Body of pancreas (tissue), 4 donors: ENCODE measurements around the gene PLD1.

ENCODE experiments used
- POLR2A ChIP-seq, 3 donors: fragments of 450-650 bp; IDR thresholded peaks; one replicate each; pipeline ENCODE4 v1.6.1; 2016; ENCODE audit warnings: antibody characterized with exemption in 3 of 3, mild to moderate bottlenecking in 2 of 3
- TF ChIP-seq, protein P1 (sequence below), 7 experiments: fragments of 450-650 bp in 4 of 7; fragments of 200-600 bp in 3 of 7; sonication (generic) in 3 of 7; IDR thresholded peaks; one replicate each; pipeline ENCODE4 v1.5.1; 2016 to 2019; ENCODE audit warnings: antibody characterized with exemption in 7 of 7

DNA sequence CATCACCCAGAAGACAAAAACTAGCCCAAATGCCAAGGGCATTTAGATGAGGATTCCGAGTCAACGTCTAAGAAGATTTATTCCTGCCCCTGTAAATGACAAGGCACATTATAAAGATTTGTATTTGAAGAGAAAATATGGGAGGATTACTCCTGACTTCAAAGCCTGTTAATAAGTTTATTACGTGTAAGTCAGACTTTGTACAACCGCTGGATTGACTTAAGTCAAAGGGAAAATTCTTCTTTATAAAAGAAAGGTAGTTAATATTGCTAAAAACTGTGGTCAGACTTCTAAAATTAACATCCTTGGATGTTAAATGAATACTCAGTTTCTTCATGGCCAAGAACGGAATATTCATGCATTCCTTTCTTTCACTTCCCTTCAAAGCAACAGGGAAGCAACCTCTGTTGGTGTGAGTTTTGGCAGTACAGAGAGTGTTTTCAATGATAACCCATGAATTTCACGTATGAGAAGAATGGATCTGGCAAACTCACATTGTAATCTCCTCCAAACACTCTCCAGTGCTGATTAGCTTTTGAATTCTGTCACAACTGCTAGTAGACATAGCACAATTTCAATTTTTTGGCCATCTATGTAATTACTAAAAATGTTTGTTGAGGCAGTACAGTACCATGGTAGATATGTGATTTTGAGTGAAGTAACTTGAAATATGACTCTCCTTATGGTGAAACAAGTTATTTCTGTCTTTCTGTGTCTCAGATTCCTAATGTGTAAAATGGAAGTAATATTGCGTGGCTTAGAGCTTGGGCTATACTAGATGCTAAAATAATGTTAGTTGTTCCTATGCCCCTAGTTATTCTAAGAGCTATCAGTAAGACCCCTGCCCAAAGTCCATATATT is 62.0 kb downstream of the PLD1 start:
- no peak for TF ChIP-seq POLR2A (IDR thresholded peaks at IDR 0.05)
- TF ChIP-seq, protein P1, sequence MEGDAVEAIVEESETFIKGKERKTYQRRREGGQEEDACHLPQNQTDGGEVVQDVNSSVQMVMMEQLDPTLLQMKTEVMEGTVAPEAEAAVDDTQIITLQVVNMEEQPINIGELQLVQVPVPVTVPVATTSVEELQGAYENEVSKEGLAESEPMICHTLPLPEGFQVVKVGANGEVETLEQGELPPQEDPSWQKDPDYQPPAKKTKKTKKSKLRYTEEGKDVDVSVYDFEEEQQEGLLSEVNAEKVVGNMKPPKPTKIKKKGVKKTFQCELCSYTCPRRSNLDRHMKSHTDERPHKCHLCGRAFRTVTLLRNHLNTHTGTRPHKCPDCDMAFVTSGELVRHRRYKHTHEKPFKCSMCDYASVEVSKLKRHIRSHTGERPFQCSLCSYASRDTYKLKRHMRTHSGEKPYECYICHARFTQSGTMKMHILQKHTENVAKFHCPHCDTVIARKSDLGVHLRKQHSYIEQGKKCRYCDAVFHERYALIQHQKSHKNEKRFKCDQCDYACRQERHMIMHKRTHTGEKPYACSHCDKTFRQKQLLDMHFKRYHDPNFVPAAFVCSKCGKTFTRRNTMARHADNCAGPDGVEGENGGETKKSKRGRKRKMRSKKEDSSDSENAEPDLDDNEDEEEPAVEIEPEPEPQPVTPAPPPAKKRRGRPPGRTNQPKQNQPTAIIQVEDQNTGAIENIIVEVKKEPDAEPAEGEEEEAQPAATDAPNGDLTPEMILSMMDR (IDR thresholded peaks at IDR 0.05) = no peak
